PC-9 (cell line): Measurements from ENCODE around the gene MTFMT. TPM values are rescaled to one million over a fixed set of nuclear protein-coding genes. Genes with fewer than 3 reads are reported as not detected.

Source experiments
- BruUV-seq: library from RNA; stranded (reverse); fragments of 400-500 nt; replicated peaks from 2 replicates; lab custom pipeline; 2021; lab: Mats Ljungman, UMichigan
- CTCF ChIA-PET: fragments of 300-600 bp; sonication (Branson Sonifier 250); formaldehyde crosslinking; loops from one replicate; lab custom pipeline; 2022; ENCODE audit warnings: antibody characterized with exemption; lab: Charles Lee
- POLR2A ChIA-PET: fragments of 300-600 bp; sonication (Branson Sonifier 250); formaldehyde crosslinking; loops from one replicate; lab custom pipeline; 2022; ENCODE audit warnings: antibody characterized with exemption; ENCODE audit not compliant: unreplicated experiment; lab: Charles Lee
- DNase-seq, 2 experiments: peaks; one replicate each; pipeline versions ENCODE4 v3.0.0 to v3.0.0-alpha.2; 2015 to 2022; ENCODE audit warnings: mixed read lengths in 1 of 2
- H2AFZ ChIP-seq: fragments of 200-600 bp; sonication (generic); 2 replicates; pipeline ENCODE4 v1.8.1; 2017; ENCODE audit warnings: antibody characterized with exemption
- H3F3A ChIP-seq: fragments of 200-600 bp; sonication (generic); 2 replicates; pipeline ENCODE4 v1.8.1; 2017; ENCODE audit warnings: antibody characterized with exemption, mild to moderate bottlenecking, low read depth; ENCODE audit not compliant: insufficient read depth
- H3K27ac ChIP-seq: fragments of 200-600 bp; sonication (generic); 2 replicates; pipeline ENCODE4 v1.6.1; 2016; ENCODE audit warnings: mixed run types
- H3K27me3 ChIP-seq: fragments of 200-600 bp; sonication (generic); 2 replicates; pipeline ENCODE4 v1.6.1; 2016; ENCODE audit warnings: low read depth, mixed run types; ENCODE audit not compliant: insufficient read depth
- H3K36me3 ChIP-seq: fragments of 200-600 bp; sonication (generic); 2 replicates; pipeline ENCODE4 v1.6.1; 2016; ENCODE audit warnings: low read depth, mixed run types
- H3K4me1 ChIP-seq: fragments of 200-600 bp; sonication (generic); replicated peaks from 2 replicates; pipeline ENCODE4 v1.6.1; 2016; ENCODE audit warnings: mixed run types; ENCODE audit not compliant: insufficient read depth
- H3K4me2 ChIP-seq: fragments of 200-600 bp; sonication (generic); 2 replicates; pipeline ENCODE4 v1.6.1; 2017; ENCODE audit warnings: mixed run types
- H3K4me3 ChIP-seq: fragments of 200-600 bp; sonication (generic); 2 replicates; pipeline ENCODE4 v1.6.1; 2016; ENCODE audit warnings: mixed run types
- H3K79me2 ChIP-seq: fragments of 200-600 bp; sonication (generic); 2 replicates; pipeline ENCODE4 v1.6.1; 2017; ENCODE audit warnings: low read depth, mixed run types
- H3K9me2 ChIP-seq: fragments of 200-600 bp; sonication (generic); 2 replicates; pipeline ENCODE4 v1.8.1; 2017; ENCODE audit warnings: mild to moderate bottlenecking; ENCODE audit not compliant: insufficient read depth
- H3K9me3 ChIP-seq: fragments of 200-600 bp; sonication (generic); 2 replicates; pipeline ENCODE4 v1.8.1; 2016; ENCODE audit warnings: low read depth; ENCODE audit not compliant: insufficient read depth
- H4K20me1 ChIP-seq: fragments of 200-600 bp; sonication (generic); 2 replicates; pipeline ENCODE4 v1.8.1; 2017; ENCODE audit not compliant: insufficient read depth
- CTCF ChIP-seq: fragments of 200-600 bp; sonication (generic); conservative IDR thresholded peaks from 2 replicates; pipeline ENCODE4 v1.6.1; 2017; ENCODE audit warnings: mixed run types, antibody characterized with exemption, mild to moderate bottlenecking, moderate library complexity
- EZH2 ChIP-seq: fragments of 200-600 bp; sonication (generic); IDR thresholded peaks from 2 replicates; pipeline ENCODE4 v1.8.0; 2017; ENCODE audit warnings: antibody characterized with exemption, low read depth
- intact Hi-C: fragments of 100-400 bp; cut with micrococcal nuclease; formaldehyde crosslinking; loops from one replicate; pipeline ENCODE4 v1.10.0; 2022; ENCODE audit not compliant: unreplicated experiment
- total RNA-seq: library from RNA; stranded (reverse); gene quantifications from 2 replicates; pipeline ENCODE4 v1.2.3, GENCODE V29; 2021

MTFMT gene
- total RNA-seq, 1 experiment from 2014 or later: 16.0 TPM

GRCh38 chr15:65057549-65057940, 28.1 kb upstream of the MTFMT start:
- Histone ChIP-seq H3K9me2 (no peaks in the 10 kb centered on the region), H3K4me2 (peak overlapping the region; percentile 58), H3F3A (peaks cover 5% of the 10 kb centered on the region; the same call in 1 of the 2 replicates), H3K27me3 (no peaks in the 10 kb centered on the region), H3K27ac (no peak overlapping the region), H3K9me3 (no peaks in the 10 kb centered on the region; the same call in 1 of the 2 replicates), H3K36me3 (no peaks in the 10 kb centered on the region), H3K79me2 (no peaks in the 10 kb centered on the region), H3K4me3 (no peak overlapping the region), H4K20me1 (no peaks in the 10 kb centered on the region), H3K4me1 (peaks cover 36% of the 10 kb centered on the region), H2AFZ (no peak overlapping the region)
- DNase-seq: no peak
- POLR2A ChIA-PET: no interaction called here
- CTCF ChIA-PET: no interaction called here
- intact Hi-C loops: loop anchor here (1.0 to 10.0 kb wide), 2 partner anchors 127 to 240 kb away; partner anchors contain the start of gene CLPX
- TF ChIP-seq CTCF (no peak), EZH2 (no peak)
- no TSS peak for BruUV-seq

GRCh38 chr15:65056868-65057548, 27.6 kb upstream of the MTFMT start:
- TF ChIP-seq EZH2: no peak
- no peak for TF ChIP-seq CTCF
- intact Hi-C loops: loop anchor here (1.0 to 10.0 kb wide), 2 partner anchors 128 to 240 kb away; partner anchors contain the start of gene CLPX
- H3K27ac ChIP-seq: peak overlapping the region; percentile 45
- no TSS peak for BruUV-seq
- peak; percentile 92 to 96 for DNase-seq
- no peaks in the 10 kb centered on the region for H3K36me3 ChIP-seq
- H2AFZ ChIP-seq: no peak overlapping the region
- H3K9me2 ChIP-seq: no peaks in the 10 kb centered on the region
- no peak overlapping the region for H3K4me3 ChIP-seq
- CTCF ChIA-PET: no interaction called here
- H3F3A ChIP-seq: peaks cover 5% of the 10 kb centered on the region; the same call in 1 of the 2 replicates
- H3K79me2 ChIP-seq: no peaks in the 10 kb centered on the region
- POLR2A ChIA-PET: interaction anchor here (0.5 kb wide), 1 partner anchor 128 kb away, joined by 11 read pairs; the partner anchor contains the start of gene CLPX
- H3K9me3 ChIP-seq: no peaks in the 10 kb centered on the region; the same call in 1 of the 2 replicates
- H4K20me1 ChIP-seq: no peaks in the 10 kb centered on the region
- H3K27me3 ChIP-seq: no peaks in the 10 kb centered on the region
- H3K4me2 ChIP-seq: peak overlapping the region; percentile 58
- peaks cover 36% of the 10 kb centered on the region for H3K4me1 ChIP-seq

- BruUV-seq: no TSS peak
- TF ChIP-seq EZH2 (no peak), CTCF (no peak)
- intact Hi-C loops: loop anchor here (10.0 kb wide), 1 partner anchor 129 kb away; the partner anchor contains the start of gene CLPX
- H3K27ac ChIP-seq: no peak overlapping the region
- no peaks in the 10 kb centered on the region for H3K79me2 ChIP-seq
- H3K27me3 ChIP-seq: no peaks in the 10 kb centered on the region
- H3K9me2 ChIP-seq: no peaks in the 10 kb centered on the region
- no peaks in the 10 kb centered on the region; the same call in 1 of the 2 replicates for H3K9me3 ChIP-seq
- POLR2A ChIA-PET: interaction anchor here (0.5 to 0.9 kb wide), 2 partner anchors 129 to 242 kb away, joined by 3 to 11 read pairs; partner anchors contain the start of gene CLPX
- no peak overlapping the region for H2AFZ ChIP-seq
- peaks cover 36% of the 10 kb centered on the region for H3K4me1 ChIP-seq
- no peak overlapping the region for H3K4me3 ChIP-seq
- no peaks in the 10 kb centered on the region for H4K20me1 ChIP-seq
- CTCF ChIA-PET: interaction anchor here (0.7 to 1.9 kb wide), 2 partner anchors 43 to 45 kb away, joined by 3 to 8 read pairs; no protein-coding TSS in a partner anchor
- H3K36me3 ChIP-seq: no peaks in the 10 kb centered on the region
- H3K4me2 ChIP-seq: peak overlapping the region; percentile 48
- peaks cover 5% of the 10 kb centered on the region; the same call in 1 of the 2 replicates for H3F3A ChIP-seq
- no peak for DNase-seq
Observed at GRCh38 chr15:65056106-65056505, 26.7 kb upstream of the MTFMT start.
